Spleen (tissue), 11 donors: Measurements from ENCODE around the gene LY6G6C. TPM values are rescaled to one million over a fixed set of nuclear protein-coding genes. Genes with fewer than 3 reads are reported as not detected.

Experiments
- DNase-seq: peaks from one replicate; pipeline ENCODE4 v3.0.0-alpha.2; 2020
- H3K27ac ChIP-seq, 8 donors: fragments of 200-600 bp; sonication (generic) in 7 of 8; 1 replicate in 4 of 8; 2 replicates in 4 of 8; pipeline versions ENCODE4 v1.5.0 to v1.8.0; 2016 to 2021; ENCODE audit warnings: inconsistent platforms in 4 of 8, mild to moderate bottlenecking in 4 of 8, moderate library complexity in 1 of 8
- H3K27me3 ChIP-seq, 7 donors: fragments of 200-600 bp; sonication (generic) in 6 of 7; replicated peaks in 1 of 7; 1 replicate in 4 of 7; 2 replicates in 3 of 7; pipeline versions ENCODE4 v1.5.0 to v1.8.0; 2016 to 2021; ENCODE audit warnings: inconsistent platforms in 3 of 7, mild to moderate bottlenecking in 1 of 7
- H3K36me3 ChIP-seq, 6 donors: fragments of 200-600 bp; sonication (generic) in 5 of 6; 1 replicate in 4 of 6; 2 replicates in 2 of 6; pipeline versions ENCODE4 v1.5.0 to v1.8.0; 2016 to 2021; ENCODE audit warnings: inconsistent platforms in 2 of 6
- H3K4me1 ChIP-seq, 6 donors: fragments of 200-600 bp; sonication (generic) in 5 of 6; 1 replicate in 3 of 6; 2 replicates in 3 of 6; pipeline versions ENCODE4 v1.5.0 to v1.8.0; 2016 to 2021; ENCODE audit warnings: inconsistent platforms in 3 of 6
- H3K4me3 ChIP-seq, 8 donors: fragments of 200-600 bp; sonication (generic) in 7 of 8; 1 replicate in 4 of 8; 2 replicates in 4 of 8; pipeline versions ENCODE4 v1.5.0 to v1.8.0; 2016 to 2021; ENCODE audit warnings: inconsistent platforms in 4 of 8, mild to moderate bottlenecking in 4 of 8, moderate library complexity in 2 of 8
- H3K9me3 ChIP-seq, 8 donors: fragments of 200-600 bp; sonication (generic) in 7 of 8; 1 replicate in 4 of 8; 2 replicates in 4 of 8; pipeline versions ENCODE4 v1.5.0 to v1.8.0; 2016 to 2021; ENCODE audit warnings: inconsistent platforms in 4 of 8
- POLR2A ChIP-seq, 3 donors: fragments of 450-650 bp; IDR thresholded peaks; one replicate each; pipeline ENCODE4 v1.5.1; 2017; ENCODE audit warnings: antibody characterized with exemption in 3 of 3, mild to moderate bottlenecking in 1 of 3
- POLR2AphosphoS5 ChIP-seq, 3 donors: sonication (generic); formaldehyde crosslinking; IDR thresholded peaks; one replicate each; pipeline ENCODE4 v1.5.1; 2017; ENCODE audit warnings: antibody characterized with exemption in 3 of 3
- WGBS, 5 donors: extraction: QIAGEN DNeasy Blood & Tissue Kit in 3 of 5; methylation state at CpG; one replicate each; pipeline versions ENCODE4 v1.1.5 to v1.1.7; 2013 to 2018; 5-methylcytosine and 5-hydroxymethylcytosine counted together
- intact Hi-C: fragments of 100-400 bp; cut with DNase I; formaldehyde crosslinking; loops from one replicate; pipeline ENCODE4 v1.15.0; 2023; ENCODE audit warnings: low total_unique reads
- polyA plus RNA-seq, 3 donors: library from polyadenylated mRNA; stranded (reverse); fragments of 200-250 nt; gene quantifications; one replicate each; pipeline ENCODE4 v1.2.1, GENCODE V29; 2013
- total RNA-seq, 7 donors: library from RNA; depleted of rRNA in 3 of 7; stranded (reverse); fragments of >200 nt in 3 of 7; fragmentation: NEBNext Ultra II Directional in 4 of 7; extraction: Animal tissue kit (Norgen Biotek cat#: 25700) in 4 of 7; gene quantifications; one replicate each; pipeline versions ENCODE4 v1.1.0 to v1.2.1, GENCODE V29; 2016 to 2021
- TF ChIP-seq, protein P1 (sequence below), 11 experiments: fragments of 200-600 bp in 7 of 11; fragments of 450-650 bp in 4 of 11; sonication (generic) in 4 of 11; IDR thresholded peaks in 8 of 11; conservative IDR thresholded peaks in 3 of 11; 1 replicate in 7 of 11; 2 replicates in 4 of 11; pipeline versions ENCODE4 v1.4.0 to v1.8.0; 2016 to 2021; ENCODE audit warnings: antibody characterized with exemption in 11 of 11, inconsistent platforms in 4 of 11, mild to moderate bottlenecking in 1 of 11
- donor health status: healthy with polysubstance abuse.
- donor health status: DM: no; HTN: no; CAD: no; lungs with moderate emphysema.
- donor health status: DM: no; HTN: no; CAD: no.
- donor health status: Bipolar disorder and iron deficiency.
- donor health status: healthy.
- donor health status: DM: no; HTN: no; CAD: no.
- donor health status: DM: yes; HTN: yes; CAD: no.

Gene LY6G6C
- total and polyA plus RNA-seq, 10 donors = 0.49 to 0.77 TPM; not detected in 8

DNA sequence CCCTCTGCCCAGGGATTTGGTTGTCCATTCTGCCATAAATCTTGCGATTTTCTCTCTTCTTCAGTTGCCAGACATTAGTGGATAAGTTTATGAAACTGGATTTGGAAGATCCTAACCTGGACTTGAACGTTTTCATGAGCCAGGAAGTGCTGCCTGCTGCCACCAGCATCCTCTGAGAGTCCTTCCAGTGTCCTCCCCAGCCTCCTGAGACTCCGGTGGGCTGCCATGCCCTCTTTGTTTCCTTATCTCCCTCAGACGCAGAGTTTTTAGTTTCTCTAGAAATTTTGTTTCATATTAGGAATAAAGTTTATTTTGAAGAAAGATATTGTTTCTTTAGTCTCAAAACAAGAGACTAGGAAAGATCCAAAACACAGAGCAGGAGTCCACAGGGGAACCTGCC lies 40.8 kb upstream of the LY6G6C start, which contains the start of gene SAPCD1:
Gene SAPCD1, plus strand, starts transcription at position 301 of the 400 bp plus-strand sequence. CDS start 399 bp downstream, outside the sequence.
- peak; percentile 16 for DNase-seq
- intact Hi-C loops = no loop called here
- 79 to 84% (median 82%) methylated on average over 4 of the region's 4 CpGs for WGBS, 5 donors
- no peak within 1 kb of the TSS for H3K4me3 ChIP-seq
- H3K27me3 ChIP-seq = no peaks in the 10 kb centered on the region
- peak within 1 kb of the TSS in 3 of 8 donors; percentile 6 to 20 (median 10) for H3K27ac ChIP-seq
- TF ChIP-seq POLR2A (IDR thresholded peaks at IDR 0.05) (no peak), POLR2AphosphoS5 (IDR thresholded peaks at IDR 0.05) (no peak)
- TF ChIP-seq, protein P1, sequence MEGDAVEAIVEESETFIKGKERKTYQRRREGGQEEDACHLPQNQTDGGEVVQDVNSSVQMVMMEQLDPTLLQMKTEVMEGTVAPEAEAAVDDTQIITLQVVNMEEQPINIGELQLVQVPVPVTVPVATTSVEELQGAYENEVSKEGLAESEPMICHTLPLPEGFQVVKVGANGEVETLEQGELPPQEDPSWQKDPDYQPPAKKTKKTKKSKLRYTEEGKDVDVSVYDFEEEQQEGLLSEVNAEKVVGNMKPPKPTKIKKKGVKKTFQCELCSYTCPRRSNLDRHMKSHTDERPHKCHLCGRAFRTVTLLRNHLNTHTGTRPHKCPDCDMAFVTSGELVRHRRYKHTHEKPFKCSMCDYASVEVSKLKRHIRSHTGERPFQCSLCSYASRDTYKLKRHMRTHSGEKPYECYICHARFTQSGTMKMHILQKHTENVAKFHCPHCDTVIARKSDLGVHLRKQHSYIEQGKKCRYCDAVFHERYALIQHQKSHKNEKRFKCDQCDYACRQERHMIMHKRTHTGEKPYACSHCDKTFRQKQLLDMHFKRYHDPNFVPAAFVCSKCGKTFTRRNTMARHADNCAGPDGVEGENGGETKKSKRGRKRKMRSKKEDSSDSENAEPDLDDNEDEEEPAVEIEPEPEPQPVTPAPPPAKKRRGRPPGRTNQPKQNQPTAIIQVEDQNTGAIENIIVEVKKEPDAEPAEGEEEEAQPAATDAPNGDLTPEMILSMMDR (IDR thresholded peaks at IDR 0.05 in 8 of 11, conservative IDR thresholded peaks at IDR 0.05 in 3 of 11) = no peak
- peaks cover 0 to 52% (median 7%) of the 10 kb centered on the region in 6 donors for H3K36me3 ChIP-seq
- H3K4me1 ChIP-seq = peaks cover 0 to 15% (median 5%) of the 10 kb centered on the region in 6 donors
- no peaks in the 10 kb centered on the region for H3K9me3 ChIP-seq

DNA sequence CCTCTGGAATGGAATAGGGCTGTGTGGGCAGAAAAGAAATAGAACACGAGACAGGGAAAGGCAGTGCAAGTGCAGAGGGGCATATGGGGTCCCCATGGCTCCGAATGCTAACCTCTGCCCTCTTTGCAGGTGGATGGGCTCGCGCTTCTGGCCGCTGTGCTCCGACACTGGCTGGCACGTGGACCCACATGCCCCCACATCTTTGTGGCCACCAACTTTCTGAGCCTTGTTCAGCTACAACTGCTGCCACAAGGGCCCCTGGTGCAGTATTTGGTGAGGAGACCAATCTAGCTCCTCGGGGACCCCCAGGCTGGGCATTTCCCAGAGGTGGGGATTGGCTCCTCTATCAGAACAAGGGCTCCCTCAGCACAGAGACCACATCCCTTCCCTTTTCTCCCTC lies 39.8 kb upstream of the LY6G6C start:
- TF ChIP-seq POLR2A (IDR thresholded peaks at IDR 0.05) = no peak
- TF ChIP-seq POLR2AphosphoS5 (IDR thresholded peaks at IDR 0.05) = no peak
- TF ChIP-seq, protein P1 (IDR thresholded peaks at IDR 0.05 in 8 of 11, conservative IDR thresholded peaks at IDR 0.05 in 3 of 11) = no peak
- Histone ChIP-seq H3K4me1 (peaks cover 0 to 6% (median under 1%) of the 10 kb centered on the region in 6 donors), H3K4me3 (no peak overlapping the region), H3K27me3 (no peaks in the 10 kb centered on the region), H3K27ac (no peak overlapping the region), H3K9me3 (no peaks in the 10 kb centered on the region), H3K36me3 (peaks cover 0 to 52% (median 7%) of the 10 kb centered on the region in 6 donors)
- DNase-seq = peak; percentile 57
- 90 to 98% (median 96%) methylated on average over 8 of the region's 8 CpGs for WGBS, 5 donors
- intact Hi-C loops = no loop called here

DNA sequence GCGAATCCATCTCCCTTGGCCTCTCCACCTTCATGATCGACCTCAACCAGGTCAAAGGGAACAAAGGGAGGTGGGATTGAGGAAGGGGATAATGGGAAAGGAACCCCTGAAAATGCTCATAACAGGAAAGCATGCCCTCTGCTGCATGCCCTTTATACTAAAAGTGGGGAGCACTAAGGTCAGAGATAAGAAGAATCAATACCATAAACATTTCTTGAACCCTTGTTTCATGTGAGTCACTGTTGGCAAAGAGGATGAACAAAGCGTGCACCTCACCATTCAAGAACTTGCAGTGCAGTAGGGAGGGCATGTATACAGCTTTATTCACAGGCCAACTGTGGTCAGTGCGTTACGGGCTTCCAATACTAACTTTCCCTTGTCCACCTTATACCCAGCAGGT lies 39.2 kb upstream of the LY6G6C start:
- WGBS, 5 donors = 93 to 97% (median 94%) methylated on average over 5 of the region's 5 CpGs
- H3K4me1 ChIP-seq = peaks cover 0 to under 1% (median 0%) of the 10 kb centered on the region in 6 donors
- peaks cover 0 to 52% (median 7%) of the 10 kb centered on the region in 6 donors for H3K36me3 ChIP-seq
- H3K27me3 ChIP-seq = no peaks in the 10 kb centered on the region
- intact Hi-C loops = no loop called here
- no peak for DNase-seq
- no peak for TF ChIP-seq POLR2AphosphoS5 (IDR thresholded peaks at IDR 0.05)
- no peaks in the 10 kb centered on the region for H3K9me3 ChIP-seq
- no peak overlapping the region for H3K27ac ChIP-seq
- H3K4me3 ChIP-seq = no peak overlapping the region

DNA sequence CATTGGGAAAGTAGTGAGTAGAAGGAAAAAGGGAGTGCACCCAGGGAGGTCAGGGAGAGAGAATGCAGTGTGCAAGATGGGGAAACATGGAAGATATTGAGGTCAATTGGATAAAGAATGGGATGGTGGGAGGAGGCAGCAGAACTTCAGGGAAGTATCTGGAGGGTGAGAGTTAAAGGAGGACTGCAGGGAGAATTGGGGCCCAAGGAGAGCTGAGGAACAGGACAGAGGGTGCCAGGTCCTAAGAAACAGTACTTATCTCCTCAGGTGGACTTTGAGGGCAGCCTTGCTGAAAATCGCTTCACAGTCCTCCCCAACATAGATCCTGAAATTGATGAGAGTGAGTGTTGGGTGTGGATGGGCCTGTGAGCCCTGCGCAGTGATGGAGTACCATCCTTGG lies 36.7 kb upstream of the LY6G6C start:
- Histone ChIP-seq H3K4me1 (no peaks in the 10 kb centered on the region), H3K4me3 (no peak overlapping the region), H3K27me3 (no peaks in the 10 kb centered on the region), H3K27ac (no peak overlapping the region), H3K36me3 (peaks cover 0 to 51% (median 7%) of the 10 kb centered on the region in 6 donors), H3K9me3 (no peaks in the 10 kb centered on the region)
- DNase-seq = peak; percentile 10
- no peak for TF ChIP-seq POLR2A (IDR thresholded peaks at IDR 0.05)
- TF ChIP-seq, protein P1 (IDR thresholded peaks at IDR 0.05 in 8 of 11, conservative IDR thresholded peaks at IDR 0.05 in 3 of 11) = no peak
- no peak for TF ChIP-seq POLR2AphosphoS5 (IDR thresholded peaks at IDR 0.05)
- intact Hi-C loops = no loop called here
- 94 to 100% (median 97%) methylated on average over 2 of the region's 2 CpGs for WGBS, 5 donors
